Esophagus squamous epithelium (tissue), 5 donors: ENCODE results near the gene MED4. TPM values are rescaled to one million over a fixed set of nuclear protein-coding genes. Genes with fewer than 3 reads are reported as not detected.
"Not testable (repeated sequence)": the region's sequence is repeated elsewhere in the genome, so short reads cannot be mapped to it uniquely, and the experiment has no call there.

Experiments used
- DNase-seq: peaks from one replicate; lab custom pipeline; 2025; lab: John Stamatoyannopoulos, UW
- H3K27ac ChIP-seq, 4 donors: fragments of 200-600 bp; sonication (generic); one replicate each; pipeline ENCODE4 v1.5.1; 2016 to 2019; ENCODE audit warnings: mild to moderate bottlenecking in 1 of 4
- H3K27me3 ChIP-seq, 4 donors: fragments of 200-600 bp; sonication (generic); 1 replicate in 3 of 4; 2 replicates in 1 of 4; pipeline versions ENCODE4 v1.5.1 to v1.6.0; 2017 to 2021; ENCODE audit warnings: antibody characterized with exemption in 1 of 4
- H3K36me3 ChIP-seq, 3 donors: fragments of 200-600 bp; sonication (generic); one replicate each; pipeline ENCODE4 v1.5.1; 2016 to 2019
- H3K4me1 ChIP-seq, 3 donors: fragments of 200-600 bp; sonication (generic); one replicate each; pipeline ENCODE4 v1.5.1; 2017 to 2019
- H3K4me3 ChIP-seq, 4 donors: fragments of 200-600 bp; sonication (generic); 1 replicate in 3 of 4; 2 replicates in 1 of 4; pipeline ENCODE4 v1.5.1; 2016 to 2019; ENCODE audit warnings: mild to moderate bottlenecking in 2 of 4, moderate library complexity in 1 of 4
- H3K9me3 ChIP-seq, 3 donors: fragments of 200-600 bp; sonication (generic); one replicate each; pipeline ENCODE4 v1.5.1; 2016 to 2019
- CTCF ChIP-seq, 6 experiments: fragments of 450-650 bp in 4 of 6; fragments of 200-600 bp in 2 of 6; sonication (generic) in 2 of 6; IDR thresholded peaks; one replicate each; pipeline ENCODE4 v1.5.1; 2016 to 2019; ENCODE audit warnings: antibody characterized with exemption in 6 of 6, mild to moderate bottlenecking in 4 of 6, moderate library complexity in 4 of 6
- POLR2A ChIP-seq, 4 donors: fragments of 450-650 bp; IDR thresholded peaks; one replicate each; pipeline ENCODE4 v1.6.1; 2017; ENCODE audit warnings: antibody characterized with exemption in 4 of 4, mild to moderate bottlenecking in 4 of 4, moderate library complexity in 3 of 4
- whole genome bisulfite sequencing, 2 donors: methylation state at CpG; one replicate each; pipeline ENCODE4 v1.1.5; 2018; 5-methylcytosine and 5-hydroxymethylcytosine counted together
- intact Hi-C: fragments of 100-400 bp; cut with DNase I; formaldehyde crosslinking; loops from one replicate; pipeline ENCODE4 v1.15.0; 2022
- total RNA-seq, 4 donors: library from RNA; depleted of rRNA; stranded (reverse); fragments of >200 nt; gene quantifications; one replicate each; pipeline ENCODE4 v1.1.0, GENCODE V29; 2016
- donor health status: DM: yes; HTN: yes; CAD: no.

Gene MED4
- total RNA-seq, 4 donors from 2014 or later = 21.5 to 39.9 (median 32.3) TPM

GRCh38 chr13:48068952-48069351 lies 26.0 kb downstream of the MED4 start:
- Histone ChIP-seq H3K9me3 (peaks cover 0 to 69% (median 33%) of the 10 kb centered on the region in 3 donors), H3K4me1 (no peaks in the 10 kb centered on the region), H3K27ac (no peak overlapping the region), H3K4me3 (no peak overlapping the region), H3K27me3 (no peaks in the 10 kb centered on the region), H3K36me3 (peaks cover 12 to 98% (median 17%) of the 10 kb centered on the region in 3 donors)
- no peak for TF ChIP-seq POLR2A (IDR thresholded peaks at IDR 0.05)
- TF ChIP-seq CTCF (IDR thresholded peaks at IDR 0.05) = no peak
- no peak for DNase-seq
- 93 to 96% methylated on average over 2 of the region's 2 CpGs for WGBS, 2 donors
- intact Hi-C loops = no loop called here

- intact Hi-C loops = no loop called here
- H3K27me3 ChIP-seq = no peaks in the 10 kb centered on the region
- H3K4me3 ChIP-seq = no peak overlapping the region
- TF ChIP-seq POLR2A (IDR thresholded peaks at IDR 0.05) (no peak), CTCF (IDR thresholded peaks at IDR 0.05) (no peak)
- no peak for DNase-seq
- H3K9me3 ChIP-seq = peaks cover 0 to 66% (median 33%) of the 10 kb centered on the region in 3 donors
- H3K4me1 ChIP-seq = no peaks in the 10 kb centered on the region
- H3K27ac ChIP-seq = no peak overlapping the region
- H3K36me3 ChIP-seq = peaks cover 11 to 98% (median 17%) of the 10 kb centered on the region in 3 donors
These were observed 26.9 kb downstream of the MED4 start for GRCh38 chr13:48068036-48068435.

GRCh38 chr13:48066310-48066989 lies 28.5 kb downstream of the MED4 start:
- Histone ChIP-seq H3K27me3 (no peaks in the 10 kb centered on the region), H3K9me3 (peaks cover 0 to 50% (median 20%) of the 10 kb centered on the region in 3 donors)

GRCh38 chr13:48059951-48060350 lies 35.0 kb downstream of the MED4 start:
- H3K4me1 ChIP-seq, H3K9me3 ChIP-seq, H3K4me3 ChIP-seq, H3K27ac ChIP-seq, DNase-seq, H3K27me3 ChIP-seq: not testable (repeated sequence)
- 49 to 59% methylated on average over 5 of the region's 5 CpGs for WGBS, 2 donors
- peaks cover 0 to 41% (median 0%) of the 10 kb centered on the region in 3 donors for H3K36me3 ChIP-seq
- intact Hi-C loops = loop anchor here (10.0 kb wide), 1 partner anchor 265 kb away; no protein-coding TSS in a partner anchor

More at GRCh38 chr13:48066310-48066989, 28.5 kb downstream of the MED4 start:
- H3K36me3 ChIP-seq = peaks cover under 1 to 90% (median 4%) of the 10 kb centered on the region in 3 donors
- intact Hi-C loops = no loop called here
- no peak overlapping the region for H3K27ac ChIP-seq
- TF ChIP-seq CTCF (IDR thresholded peaks at IDR 0.05) (no peak), POLR2A (IDR thresholded peaks at IDR 0.05) (no peak)
- WGBS, 2 donors = 86 to 88% methylated on average over 3 of the region's 3 CpGs
- no peak overlapping the region for H3K4me3 ChIP-seq
- no peaks in the 10 kb centered on the region for H3K4me1 ChIP-seq
- no peak for DNase-seq

GRCh38 chr13:48058536-48058935 lies 36.4 kb downstream of the MED4 start:
- 92 to 93% methylated on average over 5 to 6 of the region's 6 CpGs for WGBS, 2 donors

GRCh38 chr13:48055712-48056111 lies 39.2 kb downstream of the MED4 start:
- WGBS, 2 donors = 83 to 85% methylated on average over 5 of the region's 5 CpGs
- H3K4me1 ChIP-seq = no peaks in the 10 kb centered on the region
- intact Hi-C loops = loop anchor here (10.0 kb wide), 1 partner anchor 261 kb away; no protein-coding TSS in a partner anchor

More at GRCh38 chr13:48058536-48058935, 36.4 kb downstream of the MED4 start:
- DNase-seq, H3K4me3 ChIP-seq, H3K9me3 ChIP-seq, H3K27me3 ChIP-seq, H3K4me1 ChIP-seq, H3K27ac ChIP-seq: not testable (repeated sequence)
- intact Hi-C loops = loop anchor here (10.0 kb wide), 1 partner anchor 264 kb away; no protein-coding TSS in a partner anchor
- peaks cover 0 to 42% (median 0%) of the 10 kb centered on the region in 3 donors for H3K36me3 ChIP-seq

More at GRCh38 chr13:48055712-48056111, 39.2 kb downstream of the MED4 start:
- no peak overlapping the region for H3K4me3 ChIP-seq
- no peaks in the 10 kb centered on the region for H3K9me3 ChIP-seq
- H3K27ac ChIP-seq = no peak overlapping the region
- no peaks in the 10 kb centered on the region for H3K27me3 ChIP-seq
- DNase-seq = no peak
- H3K36me3 ChIP-seq = peaks cover 0 to 58% (median 7%) of the 10 kb centered on the region in 3 donors
- TF ChIP-seq CTCF (IDR thresholded peaks at IDR 0.05) (no peak), POLR2A (IDR thresholded peaks at IDR 0.05) (no peak)
